Measurements from ENCODE around the gene CDC34.

- TF ChIP-seq CTCF (IDR thresholded peaks at IDR 0.05; ENCODE audit: borderline replicate concordance, extremely low read depth, low read length, poor library complexity, severe bottlenecking) (peak; percentile 47), EZH2 (IDR thresholded peaks at IDR 0.05; ENCODE audit: borderline replicate concordance, low read depth, low read length, severe bottlenecking) (no peak)
These were observed 36.0 kb upstream of the CDC34 start for GRCh38 chr19:495402-496111.

All from DND-41 (cell line).